Adipose tissue (tissue), 3 donors: ENCODE results near the gene PCBD2. TPM values are rescaled to one million over a fixed set of nuclear protein-coding genes. Genes with fewer than 3 reads are reported as not detected.
"Not testable (repeated sequence)": the region's sequence is repeated elsewhere in the genome, so short reads cannot be mapped to it uniquely, and the experiment has no call there.

ENCODE experiments used
- H3K27ac ChIP-seq: one replicate; pipeline ENCODE4 v1.5.1; 2013; ENCODE audit warnings: low read depth, low read length
- WGBS, 3 donors: extraction: QIAGEN DNeasy Blood & Tissue Kit; methylation state at CpG; one replicate each; pipeline ENCODE4 v1.1.7; 2013; 5-methylcytosine and 5-hydroxymethylcytosine counted together
- polyA plus RNA-seq, 3 donors: library from polyadenylated mRNA; stranded (reverse); fragments of 200-250 nt; gene quantifications; one replicate each; pipeline ENCODE4 v1.2.3, GENCODE V29; 2013
- donor health status: healthy with polysubstance abuse.
- donor health status: Bipolar disorder and iron deficiency.
- donor health status: healthy.

PCBD2 gene
- polyA plus RNA-seq, 3 donors = 5.1 to 7.9 (median 6.1) TPM

- WGBS, 3 donors = 91 to 92% (median 91%) methylated on average over 3 of the region's 3 CpGs
- no peak overlapping the region for H3K27ac ChIP-seq
Observed at GRCh38 chr5:134989266-134989830, 84.4 kb downstream of the PCBD2 start.

- 50 to 73% (median 68%) methylated on average over 5 of the region's 5 CpGs for WGBS, 3 donors
- H3K27ac ChIP-seq = not testable (repeated sequence)
Observed at GRCh38 chr5:134990183-134990582, 85.3 kb downstream of the PCBD2 start.

GRCh38 chr5:134992148-134992547 is 87.2 kb downstream of the PCBD2 start:
- 94 to 98% (median 94%) methylated on average over 5 of the region's 5 CpGs for WGBS, 3 donors

GRCh38 chr5:134993161-134993560 is 88.2 kb downstream of the PCBD2 start:
- WGBS, 3 donors = 95 to 98% (median 95%) methylated on average over 2 of the region's 2 CpGs
- H3K27ac ChIP-seq = no peak overlapping the region

More at GRCh38 chr5:134992148-134992547, 87.2 kb downstream of the PCBD2 start:
- no peak overlapping the region for H3K27ac ChIP-seq

GRCh38 chr5:134994560-134995156 is 89.7 kb downstream of the PCBD2 start:
- no peak overlapping the region for H3K27ac ChIP-seq
- 38 to 70% (median 49%) methylated on average over 2 of the region's 2 CpGs for WGBS, 3 donors

- H3K27ac ChIP-seq = no peak overlapping the region
- WGBS, 3 donors = 88 to 91% (median 90%) methylated on average over 8 of the region's 8 CpGs
Observed at GRCh38 chr5:134995850-134996402, 91.0 kb downstream of the PCBD2 start.

- 71 to 83% (median 82%) methylated on average over 10 to 11 of the region's 11 CpGs for WGBS, 3 donors
- no peak overlapping the region for H3K27ac ChIP-seq
Observed at GRCh38 chr5:134997015-134997414, 92.1 kb downstream of the PCBD2 start.

GRCh38 chr5:134998068-134998467 is 93.1 kb downstream of the PCBD2 start:
- 80 to 90% (median 88%) methylated on average over 5 of the region's 5 CpGs for WGBS, 3 donors
- H3K27ac ChIP-seq = not testable (repeated sequence)

- no peak overlapping the region for H3K27ac ChIP-seq
- 85 to 97% (median 94%) methylated on average over 3 of the region's 3 CpGs for WGBS, 3 donors
Observed at GRCh38 chr5:135004376-135004775, 99.4 kb downstream of the PCBD2 start.

- H3K27ac ChIP-seq = no peak overlapping the region
- 80 to 100% (median 86%) methylated on average over 3 of the region's 3 CpGs for WGBS, 3 donors
Observed at GRCh38 chr5:135005076-135005475, 100.1 kb downstream of the PCBD2 start.

GRCh38 chr5:135007305-135007704 is 102.4 kb downstream of the PCBD2 start:
- 91 to 98% (median 93%) methylated on average over 9 of the region's 9 CpGs for WGBS, 3 donors
- no peak overlapping the region for H3K27ac ChIP-seq

- no peak overlapping the region for H3K27ac ChIP-seq
- 83 to 90% (median 86%) methylated on average over 11 of the region's 11 CpGs for WGBS, 3 donors
Observed at GRCh38 chr5:135007749-135008363, 102.9 kb downstream of the PCBD2 start.

GRCh38 chr5:135008556-135008955 is 103.6 kb downstream of the PCBD2 start:
- H3K27ac ChIP-seq = no peak overlapping the region
- WGBS, 3 donors = 93 to 96% (median 96%) methylated on average over 8 of the region's 8 CpGs

- no peak overlapping the region for H3K27ac ChIP-seq
- 83 to 85% (median 83%) methylated on average over 13 of the region's 13 CpGs for WGBS, 3 donors
Observed at GRCh38 chr5:135008981-135009735, 104.2 kb downstream of the PCBD2 start.

- no peak overlapping the region for H3K27ac ChIP-seq
- 91 to 94% (median 92%) methylated on average over 11 of the region's 11 CpGs for WGBS, 3 donors
Observed at GRCh38 chr5:135009736-135010501, 105.0 kb downstream of the PCBD2 start.

- 63 to 79% (median 78%) methylated on average over 3 of the region's 3 CpGs for WGBS, 3 donors
- no peak overlapping the region for H3K27ac ChIP-seq
Observed at GRCh38 chr5:135010502-135011354, 105.8 kb downstream of the PCBD2 start.

GRCh38 chr5:135011355-135012032 is 106.6 kb downstream of the PCBD2 start:
- 88 to 94% (median 90%) methylated on average over 4 of the region's 4 CpGs for WGBS, 3 donors

More at GRCh38 chr5:135011355-135012032, 106.6 kb downstream of the PCBD2 start:
- no peak overlapping the region for H3K27ac ChIP-seq
